ENCODE data around the gene TNS1.

- TF ChIP-seq CTCF (IDR thresholded peaks at IDR 0.05) (no peak), YY1 (IDR thresholded peaks at IDR 0.05; ENCODE audit: low read depth) (no peak)
These were observed 22.8 kb downstream of the TNS1 start for GRCh38 chr2:217980036-217980435.
